Measurements from ENCODE around the gene CARS1.

- TF ChIP-seq, protein P1, sequence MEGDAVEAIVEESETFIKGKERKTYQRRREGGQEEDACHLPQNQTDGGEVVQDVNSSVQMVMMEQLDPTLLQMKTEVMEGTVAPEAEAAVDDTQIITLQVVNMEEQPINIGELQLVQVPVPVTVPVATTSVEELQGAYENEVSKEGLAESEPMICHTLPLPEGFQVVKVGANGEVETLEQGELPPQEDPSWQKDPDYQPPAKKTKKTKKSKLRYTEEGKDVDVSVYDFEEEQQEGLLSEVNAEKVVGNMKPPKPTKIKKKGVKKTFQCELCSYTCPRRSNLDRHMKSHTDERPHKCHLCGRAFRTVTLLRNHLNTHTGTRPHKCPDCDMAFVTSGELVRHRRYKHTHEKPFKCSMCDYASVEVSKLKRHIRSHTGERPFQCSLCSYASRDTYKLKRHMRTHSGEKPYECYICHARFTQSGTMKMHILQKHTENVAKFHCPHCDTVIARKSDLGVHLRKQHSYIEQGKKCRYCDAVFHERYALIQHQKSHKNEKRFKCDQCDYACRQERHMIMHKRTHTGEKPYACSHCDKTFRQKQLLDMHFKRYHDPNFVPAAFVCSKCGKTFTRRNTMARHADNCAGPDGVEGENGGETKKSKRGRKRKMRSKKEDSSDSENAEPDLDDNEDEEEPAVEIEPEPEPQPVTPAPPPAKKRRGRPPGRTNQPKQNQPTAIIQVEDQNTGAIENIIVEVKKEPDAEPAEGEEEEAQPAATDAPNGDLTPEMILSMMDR (IDR thresholded peaks at IDR 0.05), result no peak
- TF ChIP-seq POLR2A (IDR thresholded peaks at IDR 0.05) (no peak), EP300 (IDR thresholded peaks at IDR 0.05) (no peak)
These were observed 44.9 kb upstream of the CARS1 start for GRCh38 chr11:3101921-3102640.

Data from tibial nerve (tissue), 4 donors.